ENCODE data around the gene OR6C70.

Gene OR6C70

DNA sequence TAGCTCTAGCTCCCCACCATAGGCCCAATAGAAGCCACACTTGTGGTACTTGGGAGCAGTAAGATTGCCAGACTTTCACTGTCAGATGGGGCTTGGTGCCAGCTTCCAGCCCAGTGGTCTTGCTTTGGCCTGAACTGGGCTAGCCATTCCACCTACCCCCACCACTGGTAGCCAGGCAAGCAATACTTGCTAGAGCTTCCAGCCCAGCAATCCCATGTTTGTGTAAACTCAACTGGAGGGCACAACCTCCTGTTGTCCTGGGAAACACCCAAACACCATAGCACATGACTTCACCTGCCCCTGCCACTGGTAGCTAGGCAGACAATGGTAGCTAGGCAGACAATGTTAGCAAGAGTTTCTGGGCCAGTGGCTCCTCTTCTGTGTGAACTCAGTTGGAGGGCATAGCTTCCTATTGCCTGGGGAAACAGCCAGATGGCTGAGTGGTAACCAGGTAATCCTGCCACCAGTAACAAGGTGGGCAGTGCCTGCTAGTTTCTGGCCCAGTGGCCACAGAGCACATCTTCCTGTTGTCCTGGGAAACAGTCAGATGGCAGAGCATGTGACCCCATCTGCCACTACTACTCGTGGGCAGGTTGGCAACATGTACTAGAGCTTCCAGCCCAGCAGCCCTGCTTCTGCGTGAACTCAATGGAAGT lies 49.5 kb downstream of the OR6C70 start:
- in situ Hi-C loops (cut with MboI; ENCODE audit: low sequenced_read_pairs): no loop called here

Data from HL-60/S4 treated with retinoic acid at 250 ng/mL for 4 days and 3 days (cell line).